Sigmoid colon (tissue), 4 donors: ENCODE data around the gene GALNT17.

Experiments used
- CTCF ChIP-seq, 4 experiments: fragments of 450-650 bp in 3 of 4; fragments of 200-600 bp in 1 of 4; IDR thresholded peaks; one replicate each; pipeline ENCODE4 v1.5.1; 2016 to 2019; ENCODE audit warnings: antibody characterized with exemption in 4 of 4, mild to moderate bottlenecking in 3 of 4, moderate library complexity in 2 of 4
- EP300 ChIP-seq, 4 donors: sonication (generic); formaldehyde crosslinking; IDR thresholded peaks; one replicate each; pipeline ENCODE4 v1.6.1; 2017; ENCODE audit warnings: antibody characterized with exemption in 4 of 4
- POLR2A ChIP-seq, 2 donors: fragments of 450-650 bp; IDR thresholded peaks; one replicate each; pipeline ENCODE4 v1.6.1; 2016; ENCODE audit warnings: antibody characterized with exemption in 2 of 2, mild to moderate bottlenecking in 2 of 2, moderate library complexity in 2 of 2

DNA sequence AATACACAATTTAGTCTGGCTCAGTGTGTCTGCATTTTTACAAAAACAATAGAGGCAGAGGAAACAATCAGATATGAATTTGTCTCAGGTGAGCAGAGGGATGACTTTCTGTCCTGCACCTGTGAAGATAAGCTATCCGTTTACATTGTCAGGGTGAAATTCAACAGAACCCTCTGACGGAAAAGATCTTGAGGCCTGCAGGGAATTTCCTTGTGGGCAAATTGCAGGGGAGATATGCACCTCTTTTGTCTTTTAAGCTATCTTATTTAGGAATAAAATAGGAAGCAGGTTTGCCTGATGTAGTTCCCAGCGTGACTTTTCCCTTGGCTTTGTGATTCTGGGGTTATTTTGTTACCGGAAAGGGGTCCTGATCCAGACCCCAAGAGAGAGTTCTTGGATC lies 325.1 kb downstream of the GALNT17 start:
- TF ChIP-seq CTCF (IDR thresholded peaks at IDR 0.05) (no peak), EP300 (IDR thresholded peaks at IDR 0.05) (no peak), POLR2A (IDR thresholded peaks at IDR 0.05) (no peak)
